Activated CD4-positive, alpha-beta T cell treated with anti-CD3 and anti-CD28 coated beads for 36 hours (primary cell): ENCODE measurements around the gene AXL. TPM values are rescaled to one million over a fixed set of nuclear protein-coding genes. Genes with fewer than 3 reads are reported as not detected.
"Not testable (repeated sequence)": the region's sequence is repeated elsewhere in the genome, so short reads cannot be mapped to it uniquely, and the experiment has no call there.

Experiments
- ATAC-seq: fragments of 200-7000 bp; cut with Tn5 transposase; one replicate; pipeline ENCODE4 v1.10.0; 2021; ENCODE audit warnings: mild to moderate bottlenecking, moderate library complexity
- CTCF ChIA-PET: fragments of 350-600 bp; sonication (Branson Sonifier 250); formaldehyde crosslinking; loops from one replicate; lab custom pipeline; 2021; ENCODE audit warnings: antibody characterized with exemption; lab: Charles Lee
- POLR2A ChIA-PET: fragments of 350-600 bp; sonication (Branson Sonifier 250); formaldehyde crosslinking; loops from one replicate; lab custom pipeline; 2021; ENCODE audit warnings: antibody characterized with exemption, inconsistent platforms; lab: Charles Lee
- DNase-seq: peaks from one replicate; pipeline ENCODE4 v3.0.0-alpha.2; 2020
- H3K27ac Mint-ChIP-seq: one replicate; pipeline ENCODE4 v1.8.0; 2021; ENCODE audit warnings: mixed read lengths
- H3K27me3 Mint-ChIP-seq: one replicate; pipeline ENCODE4 v1.8.0; 2021; ENCODE audit warnings: mixed read lengths
- H3K36me3 Mint-ChIP-seq: one replicate; pipeline ENCODE4 v1.8.0; 2021; ENCODE audit warnings: low read depth, mixed read lengths
- H3K4me1 Mint-ChIP-seq: one replicate; pipeline ENCODE4 v1.8.0; 2021; ENCODE audit warnings: mixed read lengths
- H3K4me3 Mint-ChIP-seq: one replicate; pipeline ENCODE4 v1.8.0; 2021; ENCODE audit warnings: mild to moderate bottlenecking, moderate library complexity, mixed read lengths
- H3K9me3 Mint-ChIP-seq: one replicate; pipeline ENCODE4 v1.8.0; 2021; ENCODE audit warnings: low read depth, mixed read lengths
- intact Hi-C, 2 experiments: fragments of 100-400 bp; cut with DNase I in 1 of 2; cut with micrococcal nuclease in 1 of 2; formaldehyde crosslinking; loops; one replicate each; pipeline versions ENCODE4 v1.14.2 to v1.15.1; 2022 to 2024; cut with DNase I, micrococcal nuclease
- total RNA-seq, 2 experiments: library from RNA; stranded (reverse); gene quantifications; one replicate each; pipeline ENCODE4 v1.2.3, GENCODE V29; 2021

AXL gene
- total RNA-seq, 2 experiments from 2014 or later, result 0.28 to 0.50 TPM

GRCh38 chr19:41278478-41278877, 59.5 kb downstream of the AXL start:
- H3K36me3 Mint-ChIP-seq, result peaks cover 73% of the 10 kb centered on the region
- no peak overlapping the region for H3K4me3 Mint-ChIP-seq
- H3K27ac Mint-ChIP-seq, result no peak overlapping the region
- intact Hi-C loops, result no loop called here
- DNase-seq (no peak), ATAC-seq (no peak)
- no peaks in the 10 kb centered on the region for H3K4me1 Mint-ChIP-seq
- CTCF ChIA-PET, result interaction anchor here (1.3 kb wide), 1 partner anchor 31 kb away, joined by 4 read pairs; no protein-coding TSS in a partner anchor
- H3K9me3 Mint-ChIP-seq, result no peaks in the 10 kb centered on the region
- no peaks in the 10 kb centered on the region for H3K27me3 Mint-ChIP-seq
- POLR2A ChIA-PET, result no interaction called here

DNA sequence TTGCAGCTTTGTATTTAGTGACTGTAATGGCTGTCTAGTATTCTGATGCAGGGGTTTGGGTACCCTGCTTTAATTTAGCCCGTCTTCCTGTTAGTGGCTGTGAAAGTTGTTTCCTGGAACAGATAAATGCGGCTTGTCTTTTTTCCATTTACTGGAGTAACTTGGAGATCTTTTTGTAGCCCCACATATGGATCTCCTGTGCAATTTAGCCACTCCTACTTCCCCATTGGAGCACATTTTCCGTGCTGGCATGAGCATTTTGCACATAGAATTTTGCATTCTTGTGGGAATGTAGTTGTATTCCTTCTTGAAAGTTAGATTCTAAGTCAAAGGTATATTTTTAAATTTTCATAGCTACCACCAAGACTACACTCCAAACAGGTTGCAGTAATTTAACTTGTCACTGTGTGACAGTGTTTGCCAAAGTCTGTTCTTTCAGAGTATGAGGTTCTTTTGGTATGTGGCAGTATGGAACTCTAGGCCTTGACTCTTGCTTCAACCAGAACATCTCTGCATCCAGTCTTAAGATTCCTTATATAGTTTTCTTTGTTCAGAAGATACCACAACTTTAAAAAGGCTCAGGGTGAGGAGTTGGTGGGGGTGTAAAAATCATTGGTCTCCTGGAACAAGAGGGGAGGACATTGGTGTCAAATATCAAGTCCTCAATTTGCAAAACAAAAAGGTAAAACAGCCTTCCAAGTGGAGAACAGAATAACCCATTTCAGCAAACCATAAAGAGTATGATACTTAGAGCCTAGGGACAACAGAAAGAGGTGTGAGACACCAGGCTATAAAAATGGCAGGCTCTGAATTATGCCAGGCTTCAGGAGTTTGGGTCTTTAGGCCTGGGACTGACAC, 69.9 kb downstream of the AXL start:
- DNase-seq (no peak), ATAC-seq (no peak)
- no peaks in the 10 kb centered on the region for H3K27me3 Mint-ChIP-seq
- no peaks in the 10 kb centered on the region for H3K4me1 Mint-ChIP-seq
- no peak overlapping the region for H3K4me3 Mint-ChIP-seq
- intact Hi-C loops, result no loop called here
- POLR2A ChIA-PET, result interaction anchor here (0.6 kb wide), 1 partner anchor 92 kb away, joined by 6 read pairs; no protein-coding TSS in a partner anchor
- CTCF ChIA-PET, result interaction anchor here (0.8 to 1.5 kb wide), 2 partner anchors 14 to 20 kb away, joined by 3 to 5 read pairs; no protein-coding TSS in a partner anchor
- H3K36me3 Mint-ChIP-seq, result peaks cover 59% of the 10 kb centered on the region
- H3K27ac Mint-ChIP-seq, result no peak overlapping the region
- H3K9me3 Mint-ChIP-seq, result no peaks in the 10 kb centered on the region

DNA sequence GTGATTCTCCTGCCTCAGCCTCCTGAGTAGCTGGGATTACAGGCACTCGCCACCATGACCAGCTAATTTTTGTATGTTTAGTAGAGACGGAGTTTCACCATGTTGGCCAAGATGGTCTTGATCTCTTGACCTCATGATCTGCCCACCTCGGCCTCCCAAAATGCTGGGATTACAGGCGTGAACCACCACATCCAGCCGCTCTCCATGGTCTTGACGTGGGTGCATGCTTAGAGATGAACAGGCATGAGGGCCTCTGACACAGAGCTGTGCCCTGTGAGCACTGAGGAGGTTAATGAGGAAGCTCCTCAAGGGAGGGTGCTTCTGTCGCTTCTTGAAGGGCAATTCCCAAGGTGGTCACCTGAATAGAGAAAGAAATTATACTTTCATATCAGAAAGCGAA, 70.8 kb downstream of the AXL start:
- H3K36me3 Mint-ChIP-seq, result peaks cover 60% of the 10 kb centered on the region
- ATAC-seq, H3K9me3 Mint-ChIP-seq, H3K4me1 Mint-ChIP-seq, intact Hi-C loops, H3K27me3 Mint-ChIP-seq, H3K27ac Mint-ChIP-seq, DNase-seq, H3K4me3 Mint-ChIP-seq, CTCF ChIA-PET: not testable (repeated sequence)
- POLR2A ChIA-PET, result interaction anchor here (0.6 kb wide), 1 partner anchor 91 kb away, joined by 6 read pairs; no protein-coding TSS in a partner anchor

- H3K4me1 Mint-ChIP-seq, result peaks cover 51% of the 10 kb centered on the region
- CTCF ChIA-PET, result interaction anchor here (1.0 to 1.3 kb wide), 4 partner anchors 14 to 303 kb away, joined by 3 read pairs; no protein-coding TSS in a partner anchor
- intact Hi-C loops, result no loop called here
- H3K27ac Mint-ChIP-seq, result no peak overlapping the region
- H3K9me3 Mint-ChIP-seq, result no peaks in the 10 kb centered on the region
- POLR2A ChIA-PET, result interaction anchor here (0.6 kb wide), 1 partner anchor 265 kb away, joined by 4 read pairs; no protein-coding TSS in a partner anchor
- no peak overlapping the region for H3K4me3 Mint-ChIP-seq
- no peaks in the 10 kb centered on the region for H3K27me3 Mint-ChIP-seq
- ATAC-seq (no peak), DNase-seq (no peak)
- H3K36me3 Mint-ChIP-seq, result peaks cover 75% of the 10 kb centered on the region
These were observed 75.4 kb downstream of the AXL start for GRCh38 chr19:41294393-41294792.

DNA sequence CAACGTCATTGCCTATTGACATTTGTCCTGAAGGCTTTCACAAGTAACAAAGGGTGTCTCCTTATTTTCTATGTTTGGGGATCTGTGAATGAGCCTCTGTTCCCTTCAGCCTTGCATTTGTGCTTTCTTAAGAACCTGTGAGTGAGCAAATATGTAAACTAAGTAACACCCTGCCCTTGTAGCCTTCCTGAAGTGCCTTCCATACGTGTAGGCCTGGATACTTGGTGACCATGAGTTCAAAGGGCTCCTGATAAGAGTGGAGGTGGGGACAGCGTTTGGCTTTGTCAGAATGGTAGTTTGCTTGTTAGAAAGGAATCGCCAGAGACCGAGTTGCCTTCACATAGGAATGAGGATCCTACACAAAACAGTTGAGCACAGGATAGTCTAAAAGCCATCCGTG, 76.5 kb downstream of the AXL start:
- POLR2A ChIA-PET, result interaction anchor here (0.6 to 2.2 kb wide), 2 partner anchors 13 to 129 kb away, joined by 3 to 4 read pairs; no protein-coding TSS in a partner anchor
- H3K4me3 Mint-ChIP-seq, result no peak overlapping the region
- no peaks in the 10 kb centered on the region for H3K27me3 Mint-ChIP-seq
- peak overlapping the region; percentile 44 for H3K27ac Mint-ChIP-seq
- H3K36me3 Mint-ChIP-seq, result peaks cover 82% of the 10 kb centered on the region
- no peaks in the 10 kb centered on the region for H3K9me3 Mint-ChIP-seq
- intact Hi-C loops, result no loop called here
- peaks cover 62% of the 10 kb centered on the region for H3K4me1 Mint-ChIP-seq
- DNase-seq (no peak), ATAC-seq (no peak)
- CTCF ChIA-PET, result interaction anchor here (1.0 to 1.2 kb wide), 2 partner anchors 13 to 18 kb away, joined by 3 read pairs; no protein-coding TSS in a partner anchor

- DNase-seq (no peak), ATAC-seq (no peak)
- H3K27ac Mint-ChIP-seq, result peak overlapping the region; percentile 71
- intact Hi-C loops, result no loop called here
- peaks cover 86% of the 10 kb centered on the region for H3K36me3 Mint-ChIP-seq
- H3K4me1 Mint-ChIP-seq, result peaks cover 71% of the 10 kb centered on the region
- H3K4me3 Mint-ChIP-seq, result no peak overlapping the region
- no peaks in the 10 kb centered on the region for H3K9me3 Mint-ChIP-seq
- POLR2A ChIA-PET, result interaction anchor here (2.1 to 2.2 kb wide), 2 partner anchors 12 to 33 kb away, joined by 4 to 8 read pairs; partner anchors contain the start of gene HNRNPUL1
- CTCF ChIA-PET, result interaction anchor here (5.4 kb wide), 1 partner anchor 12 kb away, joined by 36 read pairs; no protein-coding TSS in a partner anchor
- H3K27me3 Mint-ChIP-seq, result no peaks in the 10 kb centered on the region
These were observed 77.4 kb downstream of the AXL start for GRCh38 chr19:41296433-41296871.

GRCh38 chr19:41297628-41298347, 78.8 kb downstream of the AXL start:
- H3K4me3 Mint-ChIP-seq, result no peak overlapping the region
- POLR2A ChIA-PET, result interaction anchor here (2.1 to 2.2 kb wide), 2 partner anchors 10 to 34 kb away, joined by 4 to 8 read pairs; partner anchors contain the start of gene HNRNPUL1
- intact Hi-C loops, result no loop called here
- peak overlapping the region; percentile 68 for H3K27ac Mint-ChIP-seq
- ATAC-seq (peak; percentile 37), DNase-seq (no peak)
- CTCF ChIA-PET, result interaction anchor here (0.7 to 5.4 kb wide), 3 partner anchors 11 to 171 kb away, joined by 3 to 36 read pairs (median 3); no protein-coding TSS in a partner anchor
- peaks cover 84% of the 10 kb centered on the region for H3K4me1 Mint-ChIP-seq
- no peaks in the 10 kb centered on the region for H3K9me3 Mint-ChIP-seq
- H3K27me3 Mint-ChIP-seq, result no peaks in the 10 kb centered on the region
- peaks cover 83% of the 10 kb centered on the region for H3K36me3 Mint-ChIP-seq

- H3K27ac Mint-ChIP-seq, result peak overlapping the region; percentile 68
- H3K4me1 Mint-ChIP-seq, result peaks cover 91% of the 10 kb centered on the region
- H3K36me3 Mint-ChIP-seq, result peaks cover 84% of the 10 kb centered on the region
- no peak overlapping the region for H3K4me3 Mint-ChIP-seq
- ChIA-PET POLR2A (interaction anchor here (2.1 kb wide), 1 partner anchor 35 kb away, joined by 8 read pairs; the partner anchor contains the start of gene HNRNPUL1), CTCF (interaction anchor here (0.7 to 5.4 kb wide), 4 partner anchors 10 to 172 kb away, joined by 3 to 36 read pairs (median 4); no protein-coding TSS in a partner anchor)
- intact Hi-C loops, result no loop called here
- H3K27me3 Mint-ChIP-seq, result no peaks in the 10 kb centered on the region
- no peak for ATAC-seq
- no peak for DNase-seq
- H3K9me3 Mint-ChIP-seq, result no peaks in the 10 kb centered on the region
These were observed 79.4 kb downstream of the AXL start for GRCh38 chr19:41298348-41298964.

- ChIA-PET POLR2A (no interaction called here), CTCF (interaction anchor here (1.1 to 5.4 kb wide), 2 partner anchors 9 to 17 kb away, joined by 4 to 36 read pairs; no protein-coding TSS in a partner anchor)
- Mint-ChIP-seq H3K36me3 (peaks cover 80% of the 10 kb centered on the region), H3K27ac (peak overlapping the region; percentile 55), H3K27me3 (no peaks in the 10 kb centered on the region), H3K9me3 (no peaks in the 10 kb centered on the region), H3K4me3 (no peak overlapping the region), H3K4me1 (peaks cover 99% of the 10 kb centered on the region)
- ATAC-seq (no peak), DNase-seq (no peak)
- intact Hi-C loops, result no loop called here
These were observed 80.2 kb downstream of the AXL start for GRCh38 chr19:41299046-41299754.

DNA sequence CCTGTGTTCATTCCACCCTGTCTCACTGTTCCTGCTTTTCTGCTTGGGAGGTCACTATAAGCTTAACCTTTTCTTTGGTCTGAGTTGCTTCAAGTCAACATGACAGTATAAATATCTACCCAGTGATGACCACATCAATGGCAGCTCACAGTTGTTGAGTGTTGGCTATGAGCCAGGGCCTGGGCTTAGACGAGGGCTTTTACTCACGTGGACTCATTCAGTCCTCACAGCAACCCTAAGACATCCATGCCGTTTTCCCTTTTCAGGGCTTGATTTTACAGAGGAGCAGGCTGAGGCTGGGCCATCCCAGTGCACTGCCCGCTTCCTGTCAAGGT, 80.7 kb downstream of the AXL start:
- ChIA-PET CTCF (interaction anchor here (1.1 to 5.4 kb wide), 2 partner anchors 9 to 18 kb away, joined by 4 to 36 read pairs; no protein-coding TSS in a partner anchor), POLR2A (no interaction called here)
- Mint-ChIP-seq H3K27ac (peak overlapping the region; percentile 55), H3K4me1 (peaks cover 100% of the 10 kb centered on the region), H3K4me3 (no peak overlapping the region), H3K27me3 (no peaks in the 10 kb centered on the region), H3K9me3 (no peaks in the 10 kb centered on the region), H3K36me3 (peaks cover 79% of the 10 kb centered on the region)
- ATAC-seq (no peak), DNase-seq (peak; percentile 53)
- intact Hi-C loops, result no loop called here
